DND-41 (cell line): ENCODE results near the gene LRRC14B.

Source experiments
- ATAC-seq: fragments of 200-7000 bp; cut with Tn5 transposase; 3 replicates; pipeline ENCODE4 v1.9.1; 2021; ENCODE audit warnings: low read depth; ENCODE audit not compliant: insufficient read depth
- DNase-seq: peaks from one replicate; pipeline ENCODE4 v3.0.0-alpha.2; 2020
- H2AFZ ChIP-seq: 2 replicates; pipeline ENCODE4 v1.6.0; 2012; ENCODE audit warnings: low read depth, low read length
- H3K27ac ChIP-seq: 2 replicates; pipeline ENCODE4 v1.5.1; 2012; ENCODE audit warnings: low read length, inconsistent platforms
- H3K27me3 ChIP-seq: fragments of 200-600 bp; sonication (generic); 2 replicates; pipeline ENCODE4 v1.6.0; 2012; ENCODE audit warnings: low read length, mild to moderate bottlenecking, inconsistent platforms; ENCODE audit not compliant: insufficient read depth, poor library complexity
- H3K36me3 ChIP-seq: 2 replicates; pipeline ENCODE4 v1.5.1; 2012; ENCODE audit warnings: low read length, inconsistent platforms; ENCODE audit not compliant: insufficient read depth
- H3K4me1 ChIP-seq: 2 replicates; pipeline ENCODE4 v1.5.1; 2012; ENCODE audit warnings: mild to moderate bottlenecking, low read length; ENCODE audit not compliant: insufficient read depth
- H3K4me2 ChIP-seq: 2 replicates; pipeline ENCODE4 v1.6.0; 2012; ENCODE audit warnings: mild to moderate bottlenecking, moderate library complexity, low read length, inconsistent platforms; ENCODE audit not compliant: insufficient read depth
- H3K4me3 ChIP-seq, 2 experiments: fragments of 200-600 bp in 1 of 2; shearing (Covaris generic) in 1 of 2; 2 replicates each; pipeline ENCODE4 v1.5.1; 2012 to 2016; ENCODE audit warnings: inconsistent platforms in 2 of 2, low read length in 2 of 2, mild to moderate bottlenecking in 2 of 2, low read depth in 1 of 2, moderate library complexity in 1 of 2
- H3K79me2 ChIP-seq: 2 replicates; pipeline ENCODE4 v1.6.0; 2012; ENCODE audit warnings: low read length, inconsistent platforms; ENCODE audit not compliant: insufficient read depth
- H3K9ac ChIP-seq: 2 replicates; pipeline ENCODE4 v1.6.0; 2012; ENCODE audit warnings: low read depth, mild to moderate bottlenecking, inconsistent platforms, low read length, moderate library complexity
- H3K9me3 ChIP-seq: 2 replicates; pipeline ENCODE4 v1.5.1; 2012; ENCODE audit warnings: low read length, moderate library complexity, mild to moderate bottlenecking, inconsistent platforms; ENCODE audit not compliant: insufficient read depth, severe bottlenecking
- H4K20me1 ChIP-seq: 2 replicates; pipeline ENCODE4 v1.6.0; 2012; ENCODE audit warnings: low read length; ENCODE audit not compliant: insufficient read depth
- EZH2 ChIP-seq: IDR thresholded peaks from 3 replicates; pipeline ENCODE4 v1.6.1; 2012; ENCODE audit warnings: borderline replicate concordance, low read depth, mild to moderate bottlenecking, moderate library complexity, low read length, inconsistent platforms; ENCODE audit not compliant: severe bottlenecking
- TF ChIP-seq, protein P1 (sequence below): IDR thresholded peaks from 2 replicates; pipeline ENCODE4 v1.5.1; 2012; ENCODE audit warnings: borderline replicate concordance, low read length, moderate library complexity, mild to moderate bottlenecking; ENCODE audit not compliant: poor library complexity, severe bottlenecking; ENCODE audit errors: extremely low read depth

LRRC14B gene

DNA sequence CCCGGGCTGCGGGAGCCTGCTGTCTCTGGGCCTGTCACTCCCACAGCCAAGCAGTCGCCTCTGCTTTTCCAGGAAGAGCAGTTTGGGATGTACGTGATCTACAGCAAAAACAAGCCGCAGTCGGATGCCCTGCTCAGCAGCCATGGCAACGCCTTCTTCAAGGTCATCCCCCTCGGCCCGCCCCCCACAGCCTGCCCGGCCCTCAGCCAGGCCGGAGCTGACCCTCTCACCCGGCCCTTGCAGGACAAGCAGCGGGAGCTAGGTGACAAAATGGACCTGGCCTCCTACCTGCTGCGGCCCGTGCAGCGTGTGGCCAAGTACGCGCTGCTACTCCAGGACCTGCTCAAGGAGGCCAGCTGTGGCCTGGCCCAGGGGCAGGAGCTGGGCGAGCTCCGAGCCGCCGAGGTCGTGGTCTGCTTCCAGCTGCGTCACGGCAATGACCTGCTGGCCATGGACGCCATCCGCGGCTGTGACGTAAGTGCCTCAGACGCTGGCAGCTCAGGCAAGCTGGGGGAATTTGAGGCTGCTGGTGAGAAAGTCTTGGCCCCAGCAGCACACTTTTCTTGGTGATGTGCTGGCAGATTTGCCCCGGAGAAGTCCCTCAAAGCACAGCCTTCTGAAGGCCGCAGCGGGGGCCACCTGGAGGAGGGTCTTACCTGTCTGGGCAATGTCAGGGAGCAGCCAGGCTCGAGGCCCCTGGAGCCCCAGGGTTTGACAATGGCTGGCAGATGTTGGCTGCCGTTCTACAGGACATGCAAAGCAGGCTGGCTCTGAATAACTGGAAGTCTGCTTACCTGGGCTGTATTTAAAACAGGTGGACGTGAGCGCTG is 20.1 kb upstream of the LRRC14B start:
- Histone ChIP-seq H3K27me3 (no peaks in the 10 kb centered on the region), H3K4me3 (no peak overlapping the region), H3K36me3 (no peaks in the 10 kb centered on the region), H3K79me2 (no peaks in the 10 kb centered on the region), H2AFZ (no peak overlapping the region), H3K27ac (no peak overlapping the region), H3K9me3 (no peaks in the 10 kb centered on the region), H3K4me2 (no peak overlapping the region), H3K9ac (no peak overlapping the region), H3K4me1 (no peaks in the 10 kb centered on the region), H4K20me1 (0 out of 2 replicates have a peak, but pooled peaks cover 6% of the 10 kb centered on the region)
- ATAC-seq = no peak
- no peak for TF ChIP-seq EZH2
- TF ChIP-seq, protein P1, sequence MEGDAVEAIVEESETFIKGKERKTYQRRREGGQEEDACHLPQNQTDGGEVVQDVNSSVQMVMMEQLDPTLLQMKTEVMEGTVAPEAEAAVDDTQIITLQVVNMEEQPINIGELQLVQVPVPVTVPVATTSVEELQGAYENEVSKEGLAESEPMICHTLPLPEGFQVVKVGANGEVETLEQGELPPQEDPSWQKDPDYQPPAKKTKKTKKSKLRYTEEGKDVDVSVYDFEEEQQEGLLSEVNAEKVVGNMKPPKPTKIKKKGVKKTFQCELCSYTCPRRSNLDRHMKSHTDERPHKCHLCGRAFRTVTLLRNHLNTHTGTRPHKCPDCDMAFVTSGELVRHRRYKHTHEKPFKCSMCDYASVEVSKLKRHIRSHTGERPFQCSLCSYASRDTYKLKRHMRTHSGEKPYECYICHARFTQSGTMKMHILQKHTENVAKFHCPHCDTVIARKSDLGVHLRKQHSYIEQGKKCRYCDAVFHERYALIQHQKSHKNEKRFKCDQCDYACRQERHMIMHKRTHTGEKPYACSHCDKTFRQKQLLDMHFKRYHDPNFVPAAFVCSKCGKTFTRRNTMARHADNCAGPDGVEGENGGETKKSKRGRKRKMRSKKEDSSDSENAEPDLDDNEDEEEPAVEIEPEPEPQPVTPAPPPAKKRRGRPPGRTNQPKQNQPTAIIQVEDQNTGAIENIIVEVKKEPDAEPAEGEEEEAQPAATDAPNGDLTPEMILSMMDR = no peak
- DNase-seq = no peak

DNA sequence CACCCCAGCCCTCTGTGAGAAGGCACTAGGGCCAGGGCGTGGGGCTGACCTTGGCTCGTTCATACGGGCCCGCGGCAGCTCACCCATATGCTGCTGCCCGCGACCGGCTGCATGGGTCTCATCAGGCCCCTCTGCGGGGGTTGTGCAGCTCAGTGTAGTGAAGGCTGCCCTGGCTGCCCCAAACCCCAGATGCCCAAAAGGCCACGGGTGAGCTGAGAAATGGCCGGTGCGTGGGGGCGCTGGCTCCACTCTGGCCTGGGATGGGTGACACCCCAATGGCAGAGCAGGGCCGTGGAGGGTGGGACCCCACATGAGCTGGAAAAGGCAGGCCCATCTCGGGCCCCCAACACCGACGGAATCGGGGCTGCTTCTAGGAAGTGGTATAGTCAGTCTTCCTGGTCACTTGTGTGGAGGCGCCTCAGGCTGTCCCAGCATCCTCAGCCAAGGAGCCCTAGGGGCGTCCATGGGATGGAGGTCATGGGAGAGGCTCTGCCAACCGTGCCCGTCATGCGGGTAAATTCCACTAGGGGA is 19.4 kb upstream of the LRRC14B start:
- no peak for TF ChIP-seq EZH2
- TF ChIP-seq, protein P1 = no peak
- Histone ChIP-seq H3K9ac (no peak overlapping the region), H2AFZ (no peak overlapping the region), H3K27me3 (no peaks in the 10 kb centered on the region), H3K4me3 (no peak overlapping the region), H3K36me3 (no peaks in the 10 kb centered on the region), H3K9me3 (no peaks in the 10 kb centered on the region), H3K4me2 (no peak overlapping the region), H3K79me2 (no peaks in the 10 kb centered on the region), H3K4me1 (no peaks in the 10 kb centered on the region), H3K27ac (no peak overlapping the region), H4K20me1 (0 out of 2 replicates have a peak, but pooled peaks cover 6% of the 10 kb centered on the region)
- DNase-seq (no peak), ATAC-seq (no peak)

DNA sequence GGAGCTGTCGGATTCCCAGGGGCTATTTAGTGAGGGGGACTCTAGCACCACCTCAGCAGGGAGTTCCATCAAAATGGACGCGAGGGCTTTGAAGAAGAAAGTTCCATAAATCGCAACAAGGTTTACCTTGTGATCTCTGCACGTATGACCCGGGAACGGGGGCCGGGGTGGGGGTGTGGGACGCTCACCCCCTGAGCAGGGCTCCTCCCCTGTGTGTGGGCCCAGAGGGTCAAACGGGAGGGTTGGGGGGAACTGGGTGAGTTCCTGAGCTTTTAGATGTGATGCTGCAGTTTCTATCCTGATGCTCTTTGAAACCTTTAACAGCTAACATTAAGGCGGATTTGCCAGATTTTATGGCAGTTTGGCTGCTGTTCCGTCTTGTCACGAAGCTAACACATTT is 18.9 kb upstream of the LRRC14B start:
- Histone ChIP-seq H3K4me3 (no peak overlapping the region), H3K27ac (no peak overlapping the region), H3K9ac (no peak overlapping the region), H3K4me1 (no peaks in the 10 kb centered on the region), H3K36me3 (no peaks in the 10 kb centered on the region), H3K79me2 (no peaks in the 10 kb centered on the region), H3K9me3 (no peaks in the 10 kb centered on the region), H3K4me2 (no peak overlapping the region), H2AFZ (no peak overlapping the region), H4K20me1 (0 out of 2 replicates have a peak, but pooled peaks cover 6% of the 10 kb centered on the region), H3K27me3 (no peaks in the 10 kb centered on the region)
- no peak for ATAC-seq
- DNase-seq = no peak
- TF ChIP-seq EZH2 = no peak
- TF ChIP-seq, protein P1 = no peak
